Measurements from ENCODE around the gene OTOP2.
"Not testable (repeated sequence)": the region's sequence is repeated elsewhere in the genome, so short reads cannot be mapped to it uniquely, and the experiment has no call there.

OTOP2 gene

DNA sequence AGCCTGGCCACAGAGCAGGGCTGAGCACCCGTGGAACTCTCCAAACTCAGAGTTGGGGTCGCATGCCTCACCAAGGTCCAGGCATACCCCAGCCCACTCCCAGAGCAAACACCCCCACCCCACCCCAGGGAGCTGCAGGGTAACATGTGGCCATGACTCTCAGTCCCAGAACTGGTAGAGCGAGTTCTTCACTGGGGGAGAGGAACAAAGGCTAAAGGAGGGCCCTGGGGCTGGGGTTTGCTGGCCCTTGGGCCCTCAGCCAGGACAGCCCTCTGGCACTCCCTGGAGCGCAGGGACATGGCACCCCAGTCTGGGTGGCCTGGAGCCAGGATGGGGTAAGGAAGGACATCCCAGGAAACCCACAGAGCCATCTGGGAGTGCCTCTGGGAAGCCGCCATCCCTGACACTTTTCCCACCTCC, 44.3 kb downstream of the OTOP2 start:
- Histone ChIP-seq H3K27me3 (ENCODE audit: control insufficient read depth, low read length) (peaks cover 26% of the 10 kb centered on the region), H3K4me3 (ENCODE audit: low read length) (no peak overlapping the region), H3F3A (ENCODE audit: control insufficient read depth, insufficient read depth) (no peaks in the 10 kb centered on the region), H3K79me2 (ENCODE audit: control insufficient read depth, low read length) (no peaks in the 10 kb centered on the region), H4K20me1 (ENCODE audit: control insufficient read depth, insufficient read depth, low read depth, low read length) (no peaks in the 10 kb centered on the region), H3K36me3 (ENCODE audit: control insufficient read depth, low read length) (no peaks in the 10 kb centered on the region), H3K4me2 (ENCODE audit: low read length) (no peak overlapping the region), H3K27ac (ENCODE audit: low read depth, low read length) (no peak overlapping the region), H3K9me3 (ENCODE audit: control insufficient read depth, insufficient read depth, low read length) (no peaks in the 10 kb centered on the region), H3K4me1 (ENCODE audit: control insufficient read depth, low read length) (peaks cover 6% of the 10 kb centered on the region), H3K9me2 (replicated peaks; ENCODE audit: control insufficient read depth, low read length) (no peaks in the 10 kb centered on the region)
- TF ChIP-seq, protein P1, sequence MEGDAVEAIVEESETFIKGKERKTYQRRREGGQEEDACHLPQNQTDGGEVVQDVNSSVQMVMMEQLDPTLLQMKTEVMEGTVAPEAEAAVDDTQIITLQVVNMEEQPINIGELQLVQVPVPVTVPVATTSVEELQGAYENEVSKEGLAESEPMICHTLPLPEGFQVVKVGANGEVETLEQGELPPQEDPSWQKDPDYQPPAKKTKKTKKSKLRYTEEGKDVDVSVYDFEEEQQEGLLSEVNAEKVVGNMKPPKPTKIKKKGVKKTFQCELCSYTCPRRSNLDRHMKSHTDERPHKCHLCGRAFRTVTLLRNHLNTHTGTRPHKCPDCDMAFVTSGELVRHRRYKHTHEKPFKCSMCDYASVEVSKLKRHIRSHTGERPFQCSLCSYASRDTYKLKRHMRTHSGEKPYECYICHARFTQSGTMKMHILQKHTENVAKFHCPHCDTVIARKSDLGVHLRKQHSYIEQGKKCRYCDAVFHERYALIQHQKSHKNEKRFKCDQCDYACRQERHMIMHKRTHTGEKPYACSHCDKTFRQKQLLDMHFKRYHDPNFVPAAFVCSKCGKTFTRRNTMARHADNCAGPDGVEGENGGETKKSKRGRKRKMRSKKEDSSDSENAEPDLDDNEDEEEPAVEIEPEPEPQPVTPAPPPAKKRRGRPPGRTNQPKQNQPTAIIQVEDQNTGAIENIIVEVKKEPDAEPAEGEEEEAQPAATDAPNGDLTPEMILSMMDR (IDR thresholded peaks at IDR 0.05; ENCODE audit: low read depth, low read length, poor library complexity, severe bottlenecking): no peak
- no peak for TF ChIP-seq EZH2phosphoT487 (IDR thresholded peaks at IDR 0.05; ENCODE audit: borderline replicate concordance, low read length)

DNA sequence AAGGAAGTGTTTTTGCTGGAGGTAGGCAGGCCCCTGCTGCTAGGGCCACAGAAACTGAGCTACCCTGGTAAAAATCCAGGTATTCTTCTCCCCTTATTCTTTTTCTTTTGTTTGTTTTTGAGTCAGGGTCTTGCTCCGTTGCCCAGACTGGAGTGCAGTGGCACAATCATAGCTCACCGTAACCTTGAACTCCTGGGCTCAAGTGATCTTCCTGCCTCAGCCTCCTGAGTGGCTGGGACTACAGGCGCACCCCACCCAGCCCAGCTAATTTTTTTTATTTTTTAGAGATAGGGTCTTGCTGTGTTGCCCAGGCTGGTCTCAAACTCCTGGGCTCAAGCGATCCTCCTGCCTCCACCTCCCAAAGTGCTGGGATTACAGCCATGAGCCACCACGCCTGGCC, 45.4 kb downstream of the OTOP2 start:
- not testable (repeated sequence) for H3K27ac ChIP-seq (ENCODE audit: low read depth, low read length); H3F3A ChIP-seq (ENCODE audit: control insufficient read depth, insufficient read depth)

DNA sequence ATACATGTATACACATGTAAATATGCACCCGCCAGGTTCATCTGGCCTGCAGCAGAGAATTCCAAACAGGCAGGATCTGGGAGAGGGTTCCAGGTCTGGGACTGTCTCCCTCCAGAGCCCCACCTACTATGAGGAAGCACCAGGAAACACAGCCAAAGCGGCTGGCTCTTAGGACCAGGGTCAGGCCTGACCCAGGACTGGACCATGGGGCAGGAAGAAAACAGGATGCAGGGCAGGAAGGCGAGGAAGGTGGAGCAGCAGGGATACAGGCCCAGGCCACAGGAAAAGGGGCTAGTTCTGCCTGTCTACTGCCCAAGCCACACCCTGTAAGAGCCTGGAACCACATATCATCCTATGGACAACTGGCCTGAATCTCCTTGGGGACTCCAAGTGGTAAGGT, 46.3 kb downstream of the OTOP2 start:
- Histone ChIP-seq H3K36me3 (ENCODE audit: control insufficient read depth, low read length) (no peaks in the 10 kb centered on the region), H3K79me2 (ENCODE audit: control insufficient read depth, low read length) (no peaks in the 10 kb centered on the region), H3K27me3 (ENCODE audit: control insufficient read depth, low read length) (peaks cover 33% of the 10 kb centered on the region), H3K4me3 (ENCODE audit: low read length) (no peak overlapping the region), H3K27ac (ENCODE audit: low read depth, low read length) (no peak overlapping the region), H3K9me3 (ENCODE audit: control insufficient read depth, insufficient read depth, low read length) (no peaks in the 10 kb centered on the region), H3F3A (ENCODE audit: control insufficient read depth, insufficient read depth) (no peaks in the 10 kb centered on the region), H3K4me2 (ENCODE audit: low read length) (no peak overlapping the region), H3K4me1 (ENCODE audit: control insufficient read depth, low read length) (peaks cover 6% of the 10 kb centered on the region), H4K20me1 (ENCODE audit: control insufficient read depth, insufficient read depth, low read depth, low read length) (no peaks in the 10 kb centered on the region), H3K9me2 (replicated peaks; ENCODE audit: control insufficient read depth, low read length) (no peaks in the 10 kb centered on the region)
- TF ChIP-seq, protein P1 (IDR thresholded peaks at IDR 0.05; ENCODE audit: low read depth, low read length, poor library complexity, severe bottlenecking): no peak

More for the DNA sequence above, 45.4 kb downstream of the OTOP2 start:
- not testable (repeated sequence) for H3K4me2 ChIP-seq (ENCODE audit: low read length); H3K4me1 ChIP-seq (ENCODE audit: control insufficient read depth, low read length); H3K79me2 ChIP-seq (ENCODE audit: control insufficient read depth, low read length); H4K20me1 ChIP-seq (ENCODE audit: control insufficient read depth, insufficient read depth, low read depth, low read length); H3K9me2 ChIP-seq (replicated peaks; ENCODE audit: control insufficient read depth, low read length); H3K36me3 ChIP-seq (ENCODE audit: control insufficient read depth, low read length); H3K9me3 ChIP-seq (ENCODE audit: control insufficient read depth, insufficient read depth, low read length); H3K4me3 ChIP-seq (ENCODE audit: low read length)
- peaks cover 29% of the 10 kb centered on the region for H3K27me3 ChIP-seq (ENCODE audit: control insufficient read depth, low read length)

DNA sequence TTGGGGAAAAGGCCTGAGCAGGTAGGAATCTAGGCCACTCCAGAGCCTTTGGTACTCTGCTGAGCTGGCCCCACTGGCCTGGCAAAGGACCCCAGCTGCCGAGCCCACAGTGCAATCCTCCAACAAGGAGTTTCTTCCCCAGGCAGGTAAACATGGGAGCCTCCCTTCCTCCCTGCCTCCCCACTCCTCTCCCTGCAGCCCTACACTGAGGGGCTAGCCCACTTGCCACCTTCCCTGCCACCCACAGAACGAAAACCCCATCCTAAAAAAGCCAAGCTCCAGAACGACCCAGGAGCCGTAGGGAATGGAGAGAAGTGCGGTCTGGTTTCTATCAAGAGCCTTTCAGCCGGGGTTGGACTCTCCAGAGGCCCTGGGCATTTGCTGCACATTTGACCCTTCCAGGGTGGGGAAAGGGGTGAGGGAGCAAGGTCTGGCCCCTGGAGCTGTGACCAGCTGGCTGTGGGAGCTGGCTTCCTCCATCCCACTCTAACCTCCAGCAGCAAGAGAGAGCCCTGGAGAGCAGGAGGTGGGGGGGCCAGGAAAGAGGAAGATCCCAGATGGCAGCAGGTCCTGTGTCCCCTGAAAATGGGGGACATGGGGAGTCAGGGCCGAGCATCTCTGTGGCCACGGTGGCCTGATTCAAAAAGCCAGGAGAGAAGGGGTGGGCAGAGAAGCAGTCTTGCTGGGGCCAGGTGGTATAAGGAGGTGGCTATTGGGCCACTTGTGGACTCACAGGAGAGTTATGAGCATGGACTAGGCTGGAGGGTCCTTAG, 47.2 kb downstream of the OTOP2 start:
- Histone ChIP-seq H3K4me3 (ENCODE audit: low read length) (no peak overlapping the region), H3K27me3 (ENCODE audit: control insufficient read depth, low read length) (peaks cover 33% of the 10 kb centered on the region), H3K4me1 (ENCODE audit: control insufficient read depth, low read length) (peaks cover 6% of the 10 kb centered on the region), H3K9me2 (replicated peaks; ENCODE audit: control insufficient read depth, low read length) (no peaks in the 10 kb centered on the region), H3K4me2 (ENCODE audit: low read length) (no peak overlapping the region), H3F3A (ENCODE audit: control insufficient read depth, insufficient read depth) (no peaks in the 10 kb centered on the region), H4K20me1 (ENCODE audit: control insufficient read depth, insufficient read depth, low read depth, low read length) (no peaks in the 10 kb centered on the region), H3K27ac (ENCODE audit: low read depth, low read length) (no peak overlapping the region), H3K79me2 (ENCODE audit: control insufficient read depth, low read length) (no peaks in the 10 kb centered on the region), H3K36me3 (ENCODE audit: control insufficient read depth, low read length) (no peaks in the 10 kb centered on the region), H3K9me3 (ENCODE audit: control insufficient read depth, insufficient read depth, low read length) (no peaks in the 10 kb centered on the region)
- TF ChIP-seq, protein P1 (IDR thresholded peaks at IDR 0.05; ENCODE audit: low read depth, low read length, poor library complexity, severe bottlenecking): no peak
- no peak for TF ChIP-seq EZH2phosphoT487 (IDR thresholded peaks at IDR 0.05; ENCODE audit: borderline replicate concordance, low read length)
